Esophagus (tissue), 2 donors: ENCODE data around the gene MRPL11. TPM values are rescaled to one million over a fixed set of nuclear protein-coding genes. Genes with fewer than 3 reads are reported as not detected.

Experiments used
- H3K27ac ChIP-seq, 2 donors: one replicate each; pipeline ENCODE4 v1.5.1; 2013; ENCODE audit warnings: low read depth in 2 of 2, mild to moderate bottlenecking in 2 of 2, inconsistent platforms in 1 of 2, low read length in 1 of 2, moderate library complexity in 1 of 2
- H3K27me3 ChIP-seq, 2 donors: one replicate each; pipeline ENCODE4 v1.6.1; 2013; ENCODE audit warnings: low read length in 2 of 2, control low read depth in 1 of 2, mild to moderate bottlenecking in 1 of 2; ENCODE audit not compliant: insufficient read depth in 2 of 2, control insufficient read depth in 1 of 2
- H3K36me3 ChIP-seq, 2 donors: one replicate each; pipeline ENCODE4 v1.6.1; 2013; ENCODE audit warnings: low read length in 1 of 2; ENCODE audit not compliant: control insufficient read depth in 2 of 2, insufficient read depth in 2 of 2
- H3K4me1 ChIP-seq, 2 donors: one replicate each; pipeline ENCODE4 v1.6.1; 2013; ENCODE audit warnings: low read length in 1 of 2; ENCODE audit not compliant: control insufficient read depth in 2 of 2, insufficient read depth in 2 of 2
- H3K4me3 ChIP-seq, 2 donors: one replicate each; pipeline ENCODE4 v1.5.1; 2013; ENCODE audit warnings: low read length in 2 of 2, mild to moderate bottlenecking in 2 of 2, low read depth in 1 of 2, moderate library complexity in 1 of 2
- H3K9me3 ChIP-seq, 2 donors: one replicate each; pipeline ENCODE4 v1.6.1; 2013; ENCODE audit warnings: mild to moderate bottlenecking in 2 of 2, low read depth in 1 of 2, low read length in 1 of 2, moderate library complexity in 1 of 2; ENCODE audit not compliant: control insufficient read depth in 2 of 2, insufficient read depth in 1 of 2
- WGBS, 2 donors: extraction: QIAGEN DNeasy Blood & Tissue Kit; methylation state at CpG; one replicate each; pipeline ENCODE4 v1.1.7; 2013; 5-methylcytosine and 5-hydroxymethylcytosine counted together
- polyA plus RNA-seq, 2 donors: library from polyadenylated mRNA; stranded (reverse); fragments of 200-250 nt; gene quantifications; one replicate each; pipeline ENCODE4 v1.2.3, GENCODE V29; 2013
- donor health status: healthy with polysubstance abuse.
- donor health status: Bipolar disorder and iron deficiency.

The MRPL11 gene
- 10 to 100 TPM; 27.2 to 51.1 TPM for polyA plus RNA-seq

- no peaks in the 10 kb centered on the region for H3K4me1 ChIP-seq
- H3K27me3 ChIP-seq, result no peaks in the 10 kb centered on the region
- H3K36me3 ChIP-seq, result peaks cover 7 to 13% of the 10 kb centered on the region in 2 donors
- H3K9me3 ChIP-seq, result peaks cover 0 to 3% of the 10 kb centered on the region in 2 donors
- peak within 1 kb of the TSS; percentile 85 to 92 for H3K4me3 ChIP-seq
- WGBS, 2 donors, result 8% methylated on average over 45 of the region's 45 CpGs
- H3K27ac ChIP-seq, result peak within 1 kb of the TSS; percentile 74 to 82
Observed at GRCh38 chr11:66438504-66439466, at the start of gene MRPL11. MRPL11 (minus strand) TSS chr11:66438848; CDS start chr11:66438754, 94 bp downstream.

GRCh38 chr11:66484806-66485380 lies 46.2 kb upstream of the MRPL11 start:
- peaks cover 0 to 34% of the 10 kb centered on the region in 2 donors for H3K36me3 ChIP-seq

GRCh38 chr11:66480117-66480938 lies 41.7 kb upstream of the MRPL11 start, which contains the start of gene DPP3:
DPP3 (plus strand) TSS chr11:66480434; CDS start chr11:66482201, 1,767 bp downstream.
- Histone ChIP-seq H3K27ac (peak within 1 kb of the TSS; percentile 90 to 96), H3K27me3 (no peaks in the 10 kb centered on the region), H3K36me3 (peaks cover 0 to 11% of the 10 kb centered on the region in 2 donors), H3K9me3 (no peaks in the 10 kb centered on the region), H3K4me3 (peak within 1 kb of the TSS; percentile 64 to 71), H3K4me1 (no peaks in the 10 kb centered on the region)
- 1% methylated on average over 61 to 62 of the region's 62 CpGs for WGBS, 2 donors

More at GRCh38 chr11:66484806-66485380, 46.2 kb upstream of the MRPL11 start:
- 81 to 86% methylated on average over 7 of the region's 7 CpGs for WGBS, 2 donors
- Histone ChIP-seq H3K27ac (no peak overlapping the region), H3K4me1 (no peaks in the 10 kb centered on the region), H3K27me3 (no peaks in the 10 kb centered on the region), H3K9me3 (no peaks in the 10 kb centered on the region), H3K4me3 (no peak overlapping the region)

- no peaks in the 10 kb centered on the region for H3K9me3 ChIP-seq
- peaks cover 0 to 11% of the 10 kb centered on the region in 2 donors for H3K36me3 ChIP-seq
- 1 to 4% methylated on average over 34 of the region's 34 CpGs for WGBS, 2 donors
- H3K4me1 ChIP-seq, result no peaks in the 10 kb centered on the region
- no peaks in the 10 kb centered on the region for H3K27me3 ChIP-seq
- peak overlapping the region; percentile 90 to 96 for H3K27ac ChIP-seq
- peak overlapping the region; percentile 64 to 71 for H3K4me3 ChIP-seq
Observed at GRCh38 chr11:66479394-66480116, 40.9 kb upstream of the MRPL11 start.

DNA sequence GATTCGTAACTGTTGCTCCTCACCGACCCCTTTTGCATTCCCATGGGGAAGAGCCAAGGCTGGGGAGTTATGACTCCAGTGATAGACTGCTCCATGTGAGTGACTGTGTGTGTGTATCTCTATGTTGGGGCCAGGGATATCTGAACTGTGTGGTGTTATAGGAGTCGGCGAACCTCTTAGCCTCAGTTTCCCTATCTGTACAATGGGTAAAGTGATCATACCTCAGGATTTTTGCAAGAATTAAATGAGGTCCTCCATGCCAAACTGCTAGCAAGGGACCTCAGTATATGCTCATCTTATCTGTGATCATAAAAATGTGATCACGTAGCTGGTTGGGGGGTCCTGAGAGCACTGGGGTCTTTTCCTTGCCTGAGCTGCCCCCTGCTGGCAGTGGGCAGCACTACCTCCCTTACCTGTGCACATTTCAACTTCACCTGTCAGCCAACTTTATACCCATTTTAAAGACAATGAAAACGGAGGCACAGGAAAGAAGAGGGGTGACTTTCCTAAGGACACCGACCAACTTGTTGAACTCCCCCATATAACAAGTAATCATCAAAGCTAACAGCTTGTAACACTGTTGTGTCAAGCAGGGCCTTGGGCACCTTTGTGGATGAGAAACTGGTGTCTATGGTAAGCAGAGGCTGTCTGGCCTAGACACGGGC lies 40.2 kb upstream of the MRPL11 start:
- H3K27me3 ChIP-seq, result no peaks in the 10 kb centered on the region
- H3K4me1 ChIP-seq, result peaks cover 0 to 2% of the 10 kb centered on the region in 2 donors
- 48 to 52% methylated on average over 8 of the region's 8 CpGs for WGBS, 2 donors
- peak overlapping the region; percentile 90 to 96 for H3K27ac ChIP-seq
- H3K9me3 ChIP-seq, result no peaks in the 10 kb centered on the region
- peaks cover 0 to 11% of the 10 kb centered on the region in 2 donors for H3K36me3 ChIP-seq
- H3K4me3 ChIP-seq, result peak overlapping the region; percentile 64 to 71

DNA sequence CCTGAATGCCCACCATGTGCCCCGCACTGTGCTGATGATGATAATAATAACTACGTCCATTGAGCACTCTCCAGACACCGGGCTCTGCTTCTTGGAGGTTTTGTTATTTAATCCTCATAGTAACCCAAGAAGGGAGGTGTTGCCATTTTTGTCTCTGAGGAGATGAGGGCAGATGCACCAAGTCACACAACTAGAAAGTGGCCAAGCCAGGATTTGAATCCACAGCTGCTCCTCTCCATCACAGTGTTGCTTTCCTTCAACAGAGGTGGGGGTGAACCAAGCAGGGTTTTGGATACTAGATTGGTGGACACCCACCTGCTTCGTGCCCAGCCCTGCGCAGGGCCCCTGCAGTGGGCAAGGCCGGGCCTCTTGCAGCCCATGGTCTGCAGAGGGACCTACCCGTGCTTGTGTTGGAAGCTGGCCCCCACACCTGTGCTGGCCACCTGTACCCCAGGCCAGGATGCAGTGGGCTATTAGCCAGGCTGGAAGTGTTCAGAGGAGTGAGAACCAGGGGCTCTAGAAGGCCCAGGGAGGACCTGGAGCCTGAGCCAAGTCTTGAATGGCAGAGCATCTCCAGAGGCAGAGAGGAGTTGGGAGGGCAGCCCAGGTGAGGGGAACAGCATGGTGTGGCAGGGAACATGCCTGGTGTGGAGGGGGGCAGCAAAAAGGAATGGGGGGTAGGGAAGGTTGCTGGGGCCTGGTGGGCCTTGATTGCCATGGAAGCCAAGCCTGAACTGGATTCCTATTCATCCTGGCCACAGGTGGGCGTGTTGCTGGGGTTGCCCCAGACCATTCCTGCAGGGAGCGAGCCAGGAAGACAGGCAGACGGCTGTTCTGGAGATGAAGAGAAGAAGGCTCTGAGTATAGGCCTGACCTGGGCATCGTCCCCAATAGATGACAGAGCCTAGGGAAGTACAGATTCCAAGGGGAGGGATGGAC lies 38.9 kb upstream of the MRPL11 start:
- Histone ChIP-seq H3K9me3 (no peaks in the 10 kb centered on the region), H3K36me3 (peaks cover 0 to 19% of the 10 kb centered on the region in 2 donors)

GRCh38 chr11:66476841-66477251 lies 38.2 kb upstream of the MRPL11 start:
- Histone ChIP-seq H3K9me3 (no peaks in the 10 kb centered on the region), H3K36me3 (peaks cover 0 to 17% of the 10 kb centered on the region in 2 donors), H3K4me3 (no peak overlapping the region), H3K27me3 (no peaks in the 10 kb centered on the region), H3K27ac (no peak overlapping the region), H3K4me1 (peaks cover 0 to 5% of the 10 kb centered on the region in 2 donors)
- WGBS, 2 donors, result 73 to 74% methylated on average over 9 of the region's 9 CpGs

More for the DNA sequence above, 38.9 kb upstream of the MRPL11 start:
- no peak overlapping the region for H3K4me3 ChIP-seq
- peaks cover 0 to 5% of the 10 kb centered on the region in 2 donors for H3K4me1 ChIP-seq
- no peak overlapping the region for H3K27ac ChIP-seq
- 85 to 86% methylated on average over 11 of the region's 11 CpGs for WGBS, 2 donors
- no peaks in the 10 kb centered on the region for H3K27me3 ChIP-seq
